Measurements from ENCODE around the gene SLC7A4.

SLC7A4 gene

GRCh38 chr22:20983081-20983771 is 49.1 kb downstream of the SLC7A4 start:
- DNase-seq, result no peak

GRCh38 chr22:20982563-20982882 is 49.8 kb downstream of the SLC7A4 start:
- DNase-seq, result no peak

GRCh38 chr22:20981787-20982562 is 50.4 kb downstream of the SLC7A4 start, which contains the start of gene LZTR1:
Gene LZTR1, plus strand, starts transcription at chr22:20982297. Its CDS starts 75 bp downstream, at chr22:20982372.
- peak; percentile 82 for DNase-seq

- no peak for DNase-seq
Measured at GRCh38 chr22:20980938-20981722, 51.2 kb downstream of the SLC7A4 start.

- no peak for DNase-seq
Measured at GRCh38 chr22:20980523-20980922, 51.8 kb downstream of the SLC7A4 start.

GRCh38 chr22:20979940-20980453 is 52.4 kb downstream of the SLC7A4 start:
- DNase-seq, result no peak

- DNase-seq, result peak; percentile 57
Measured at GRCh38 chr22:20979243-20979809, 53.0 kb downstream of the SLC7A4 start.

Data from activated CD4-positive, alpha-beta T cell treated with anti-CD3 and anti-CD28 coated beads, Interleukin-10, Interleukin-2, amounts not matched to agents 100 ng/mL and 50 ng/mL, durations not matched to agents 16 hours and 8 hours (primary cell).